Fibroblast of pulmonary artery (primary cell): ENCODE results near the gene LDB2.

Experiments
- DNase-seq: peaks from one replicate; pipeline ENCODE4 v3.0.0-alpha.2; 2010; ENCODE audit warnings: low read depth
- H3K4me3 ChIP-seq: replicated peaks from 2 replicates; pipeline ENCODE4 v1.5.1; 2011; ENCODE audit warnings: low read depth, mild to moderate bottlenecking, control low read depth, low read length, moderate library complexity
- CTCF ChIP-seq: IDR thresholded peaks from 2 replicates; pipeline ENCODE4 v1.5.1; 2011; ENCODE audit warnings: mild to moderate bottlenecking, control low read depth, low read length, inconsistent platforms; ENCODE audit errors: missing control alignments

Gene LDB2

GRCh38 chr4:16859031-16859430 is 39.4 kb downstream of the LDB2 start:
- no peak overlapping the region for H3K4me3 ChIP-seq
- no peak for TF ChIP-seq CTCF
- no peak for DNase-seq

GRCh38 chr4:16858275-16858752 is 40.1 kb downstream of the LDB2 start:
- TF ChIP-seq CTCF: no peak
- peak; percentile 68 for DNase-seq
- H3K4me3 ChIP-seq: no peak overlapping the region

- TF ChIP-seq CTCF: no peak
- no peak for DNase-seq
- H3K4me3 ChIP-seq: no peak overlapping the region
Measured at GRCh38 chr4:16857425-16857824, 41.0 kb downstream of the LDB2 start.

GRCh38 chr4:16853640-16854039 is 44.8 kb downstream of the LDB2 start:
- no peak for DNase-seq
- TF ChIP-seq CTCF: no peak
- no peak overlapping the region for H3K4me3 ChIP-seq

- no peak for DNase-seq
- no peak for TF ChIP-seq CTCF
- no peak overlapping the region for H3K4me3 ChIP-seq
Measured at GRCh38 chr4:16852644-16853043, 45.8 kb downstream of the LDB2 start.

GRCh38 chr4:16852228-16852627 is 46.2 kb downstream of the LDB2 start:
- no peak overlapping the region for H3K4me3 ChIP-seq
- no peak for DNase-seq
- TF ChIP-seq CTCF: no peak

- no peak for DNase-seq
- TF ChIP-seq CTCF: no peak
- H3K4me3 ChIP-seq: no peak overlapping the region
Measured at GRCh38 chr4:16846540-16847117, 51.8 kb downstream of the LDB2 start.
